Epithelial cell of esophagus (primary cell): Measurements from ENCODE around the gene ADAM8.

ENCODE experiments used
- DNase-seq: peaks from one replicate; pipeline ENCODE4 v3.0.0; 2010; ENCODE audit warnings: low read depth
- H3K4me3 ChIP-seq: 2 replicates; pipeline ENCODE4 v1.5.1; 2011; ENCODE audit warnings: mild to moderate bottlenecking, low read length, control low read depth
- CTCF ChIP-seq: IDR thresholded peaks from 2 replicates; pipeline ENCODE4 v1.5.1; 2011; ENCODE audit warnings: low read depth, mild to moderate bottlenecking, low read length, control low read depth, inconsistent platforms; ENCODE audit not compliant: insufficient read depth; ENCODE audit errors: missing control alignments

Gene ADAM8

GRCh38 chr10:133230387-133231195, 46.1 kb downstream of the ADAM8 start:
- H3K4me3 ChIP-seq, result no peak overlapping the region
- DNase-seq, result no peak
- TF ChIP-seq CTCF, result no peak

GRCh38 chr10:133230044-133230361, 46.7 kb downstream of the ADAM8 start, which contains the start of gene UTF1:
TSS of gene UTF1 (plus strand) at chr10:133230217. CDS start at chr10:133230289, 72 bp downstream.
- TF ChIP-seq CTCF, result no peak
- no peak within 1 kb of the TSS for H3K4me3 ChIP-seq
- DNase-seq, result no peak

GRCh38 chr10:133229265-133230043, 47.2 kb downstream of the ADAM8 start:
- no peak for DNase-seq
- no peak for TF ChIP-seq CTCF
- no peak overlapping the region for H3K4me3 ChIP-seq

- no peak for DNase-seq
- no peak for TF ChIP-seq CTCF
- H3K4me3 ChIP-seq, result no peak overlapping the region
Observed at GRCh38 chr10:133227256-133227655, 49.4 kb downstream of the ADAM8 start.

- H3K4me3 ChIP-seq, result no peak overlapping the region
- peak; percentile 32 for DNase-seq
- TF ChIP-seq CTCF, result peak; percentile 21
Observed at GRCh38 chr10:133226251-133226808, 50.3 kb downstream of the ADAM8 start.

- DNase-seq, result no peak
- no peak overlapping the region for H3K4me3 ChIP-seq
- no peak for TF ChIP-seq CTCF
Observed at GRCh38 chr10:133225707-133226191, 50.9 kb downstream of the ADAM8 start.
